Caco-2 (cell line): Measurements from ENCODE around the gene PRKCB. TPM values are rescaled to one million over a fixed set of nuclear protein-coding genes. Genes with fewer than 3 reads are reported as not detected.
"Not testable (repeated sequence)": the region's sequence is repeated elsewhere in the genome, so short reads cannot be mapped to it uniquely, and the experiment has no call there.

Source experiments
- BruUV-seq: library from RNA; stranded (reverse); fragments of 400-500 nt; replicated peaks from 2 replicates; lab custom pipeline; 2021; lab: Mats Ljungman, UMichigan
- CTCF ChIA-PET: fragments of 300-600 bp; sonication (Branson Sonifier 250); formaldehyde crosslinking; loops from one replicate; lab custom pipeline; 2022; ENCODE audit warnings: antibody characterized with exemption; lab: Charles Lee
- POLR2A ChIA-PET: fragments of 300-600 bp; sonication (Branson Sonifier 250); formaldehyde crosslinking; loops from one replicate; lab custom pipeline; 2022; ENCODE audit warnings: antibody characterized with exemption; lab: Charles Lee
- DNase-seq, 2 experiments: peaks; one replicate each; pipeline versions ENCODE4 v3.0.0 to v3.0.0-alpha.2; 2020 to 2022
- H3K27me3 ChIP-seq: replicated peaks from 2 replicates; pipeline ENCODE4 v1.6.0; 2011; ENCODE audit warnings: low read length; ENCODE audit not compliant: control insufficient read depth, insufficient read depth
- H3K36me3 ChIP-seq: 2 replicates; pipeline ENCODE4 v1.5.1; 2011; ENCODE audit warnings: low read length; ENCODE audit not compliant: control insufficient read depth, insufficient read depth
- H3K4me1 ChIP-seq: fragments of 250-450 bp; sonication (Bioruptor Pico); 2 replicates; pipeline ENCODE4 v1.5.1; 2020; ENCODE audit warnings: mild to moderate bottlenecking
- H3K4me3 ChIP-seq: 2 replicates; pipeline ENCODE4 v1.5.1; 2011; ENCODE audit warnings: low read depth, mild to moderate bottlenecking, control low read depth, low read length
- H3K9me3 ChIP-seq: fragments of 250-450 bp; sonication (Bioruptor Pico); 2 replicates; pipeline ENCODE4 v1.5.1; 2020; ENCODE audit warnings: mild to moderate bottlenecking, moderate library complexity
- H3K27ac Mint-ChIP-seq: one replicate; pipeline ENCODE4 v1.8.0; 2022; ENCODE audit warnings: mixed read lengths; ENCODE audit not compliant: unreplicated experiment
- H3K27me3 Mint-ChIP-seq: one replicate; pipeline ENCODE4 v1.8.0; 2022; ENCODE audit warnings: mixed read lengths; ENCODE audit not compliant: insufficient read depth, unreplicated experiment
- H3K36me3 Mint-ChIP-seq: one replicate; pipeline ENCODE4 v1.8.0; 2022; ENCODE audit warnings: mild to moderate bottlenecking, mixed read lengths; ENCODE audit not compliant: insufficient read depth, unreplicated experiment
- H3K4me1 Mint-ChIP-seq: one replicate; pipeline ENCODE4 v1.8.0; 2022; ENCODE audit warnings: low read depth, mixed read lengths; ENCODE audit not compliant: unreplicated experiment
- H3K4me3 Mint-ChIP-seq: one replicate; pipeline ENCODE4 v1.8.0; 2022; ENCODE audit warnings: mild to moderate bottlenecking, moderate library complexity, mixed read lengths; ENCODE audit not compliant: unreplicated experiment
- H3K9me3 Mint-ChIP-seq: one replicate; pipeline ENCODE4 v1.8.0; 2022; ENCODE audit warnings: mixed read lengths; ENCODE audit not compliant: unreplicated experiment
- CTCF ChIP-seq, 2 experiments: fragments of 200-600 bp in 1 of 2; IDR thresholded peaks; 1 replicate in 1 of 2; 2 replicates in 1 of 2; pipeline versions ENCODE4 v1.5.1 to v1.8.0; 2011 to 2022; ENCODE audit warnings: antibody characterized with exemption in 1 of 2, control low read depth in 1 of 2, inconsistent platforms in 1 of 2, low read depth in 1 of 2, low read length in 1 of 2, mild to moderate bottlenecking in 1 of 2, moderate library complexity in 1 of 2; ENCODE audit not compliant: insufficient read depth in 1 of 2, severe bottlenecking in 1 of 2, unreplicated experiment in 1 of 2
- intact Hi-C: fragments of 100-400 bp; cut with micrococcal nuclease; formaldehyde crosslinking; loops from one replicate; pipeline ENCODE4 v1.10.0; 2022; ENCODE audit not compliant: unreplicated experiment
- total RNA-seq: library from RNA; stranded (reverse); gene quantifications from 2 replicates; pipeline ENCODE4 v1.2.3, GENCODE V29; 2022

Gene PRKCB
- total RNA-seq, 1 experiment from 2014 or later = not detected

- H3K36me3 Mint-ChIP-seq = no peaks in the 10 kb centered on the region
- no peak overlapping the region for H3K4me3 ChIP-seq
- ChIA-PET CTCF (no interaction called here), POLR2A (no interaction called here)
- H3K4me1 ChIP-seq = no peaks in the 10 kb centered on the region
- H3K27me3 Mint-ChIP-seq = peaks cover 2% of the 10 kb centered on the region
- no peaks in the 10 kb centered on the region for H3K27me3 ChIP-seq
- H3K27ac Mint-ChIP-seq = no peak overlapping the region
- H3K9me3 Mint-ChIP-seq = no peaks in the 10 kb centered on the region
- intact Hi-C loops = no loop called here
- H3K4me3 Mint-ChIP-seq = no peak overlapping the region
- no peaks in the 10 kb centered on the region for H3K9me3 ChIP-seq
- no peaks in the 10 kb centered on the region for H3K36me3 ChIP-seq
- no peak for DNase-seq
- TF ChIP-seq CTCF (IDR thresholded peaks at IDR 0.05; ENCODE audit: insufficient read depth in 1 of 2, low read depth in 1 of 2, low read length in 1 of 2, severe bottlenecking in 1 of 2, unreplicated experiment in 1 of 2) = no peak
- H3K4me1 Mint-ChIP-seq = no peaks in the 10 kb centered on the region
- no TSS peak for BruUV-seq
Measured at GRCh38 chr16:24151482-24151939, 315.7 kb downstream of the PRKCB start.

- H3K36me3 Mint-ChIP-seq, H3K4me1 Mint-ChIP-seq, H3K9me3 Mint-ChIP-seq, H3K9me3 ChIP-seq, H3K27me3 ChIP-seq, CTCF ChIA-PET, POLR2A ChIA-PET, H3K27me3 Mint-ChIP-seq, H3K36me3 ChIP-seq, H3K4me1 ChIP-seq, BruUV-seq, H3K4me3 Mint-ChIP-seq, intact Hi-C loops, DNase-seq, H3K4me3 ChIP-seq, H3K27ac Mint-ChIP-seq: not testable (repeated sequence)
Measured at GRCh38 chr16:24152048-24152447, 316.3 kb downstream of the PRKCB start.

DNA sequence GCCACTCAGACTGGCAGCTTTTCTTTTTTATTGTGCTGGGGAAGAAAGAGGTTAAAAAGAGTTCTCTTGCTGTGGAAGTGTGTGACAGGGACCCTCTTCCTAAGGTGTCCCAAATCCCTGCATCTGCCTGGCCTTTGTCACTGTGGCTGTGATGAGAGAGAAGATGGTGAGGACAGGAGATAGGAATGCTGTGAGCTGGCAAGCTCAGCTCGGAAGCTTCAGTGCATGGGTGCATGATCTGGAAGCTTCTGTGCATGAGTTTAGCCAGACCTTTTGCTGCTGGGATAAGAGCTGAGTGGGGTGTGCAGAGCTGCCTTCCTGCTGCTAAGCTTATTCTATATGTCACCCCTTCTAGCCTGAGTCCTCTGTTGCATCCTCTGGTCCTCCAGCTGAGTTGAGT, 317.0 kb downstream of the PRKCB start:
- BruUV-seq = no TSS peak
- intact Hi-C loops = no loop called here
- Mint-ChIP-seq H3K27ac (no peak overlapping the region), H3K4me3 (no peak overlapping the region), H3K27me3 (peaks cover 8% of the 10 kb centered on the region), H3K36me3 (no peaks in the 10 kb centered on the region), H3K4me1 (no peaks in the 10 kb centered on the region), H3K9me3 (peaks cover 9% of the 10 kb centered on the region)
- Histone ChIP-seq H3K36me3 (no peaks in the 10 kb centered on the region), H3K4me1 (no peaks in the 10 kb centered on the region), H3K9me3 (no peaks in the 10 kb centered on the region), H3K27me3 (no peaks in the 10 kb centered on the region), H3K4me3 (no peak overlapping the region)
- ChIA-PET POLR2A (no interaction called here), CTCF (no interaction called here)
- TF ChIP-seq CTCF (IDR thresholded peaks at IDR 0.05; ENCODE audit: insufficient read depth in 1 of 2, low read depth in 1 of 2, low read length in 1 of 2, severe bottlenecking in 1 of 2, unreplicated experiment in 1 of 2) = no peak
- no peak for DNase-seq

DNA sequence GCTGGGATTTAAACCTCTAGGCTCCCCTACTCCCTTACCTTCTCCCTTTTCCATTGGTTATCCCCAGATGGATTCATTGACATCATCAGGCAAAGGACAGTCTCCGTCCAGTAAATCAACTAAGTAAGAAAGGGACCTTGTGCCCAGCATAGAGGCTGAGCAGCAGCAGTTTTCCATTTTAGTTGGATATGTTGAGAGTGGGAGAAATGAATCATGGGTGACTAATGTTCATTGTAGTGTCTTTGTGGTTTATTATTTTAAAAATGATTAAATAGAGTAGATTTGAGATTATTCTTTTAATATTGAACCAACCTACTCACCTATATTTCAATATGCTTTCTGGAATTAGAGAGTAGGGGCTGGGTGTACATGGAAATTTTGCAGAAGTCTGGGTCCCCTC, 321.0 kb downstream of the PRKCB start:
- Mint-ChIP-seq H3K27me3 (peaks cover 10% of the 10 kb centered on the region), H3K4me3 (no peak overlapping the region), H3K36me3 (no peaks in the 10 kb centered on the region), H3K4me1 (no peaks in the 10 kb centered on the region), H3K9me3 (peaks cover 9% of the 10 kb centered on the region), H3K27ac (no peak overlapping the region)
- no peaks in the 10 kb centered on the region for H3K27me3 ChIP-seq
- ChIA-PET CTCF (no interaction called here), POLR2A (no interaction called here)
- no peak for TF ChIP-seq CTCF (IDR thresholded peaks at IDR 0.05; ENCODE audit: insufficient read depth in 1 of 2, low read depth in 1 of 2, low read length in 1 of 2, severe bottlenecking in 1 of 2, unreplicated experiment in 1 of 2)
- no peak for DNase-seq
- no TSS peak for BruUV-seq
- no peak overlapping the region for H3K4me3 ChIP-seq
- intact Hi-C loops = no loop called here
- H3K36me3 ChIP-seq = no peaks in the 10 kb centered on the region
- no peaks in the 10 kb centered on the region for H3K9me3 ChIP-seq
- no peaks in the 10 kb centered on the region for H3K4me1 ChIP-seq
